SKM-1 (cell line): ENCODE data around the gene LRRC36.
"Not testable (repeated sequence)": the region's sequence is repeated elsewhere in the genome, so short reads cannot be mapped to it uniquely, and the experiment has no call there.

ENCODE experiments used
- DNase-seq: peaks from one replicate; lab custom pipeline; 2025; ENCODE audit not compliant: unreplicated experiment; lab: John Stamatoyannopoulos, UW

The LRRC36 gene

DNA sequence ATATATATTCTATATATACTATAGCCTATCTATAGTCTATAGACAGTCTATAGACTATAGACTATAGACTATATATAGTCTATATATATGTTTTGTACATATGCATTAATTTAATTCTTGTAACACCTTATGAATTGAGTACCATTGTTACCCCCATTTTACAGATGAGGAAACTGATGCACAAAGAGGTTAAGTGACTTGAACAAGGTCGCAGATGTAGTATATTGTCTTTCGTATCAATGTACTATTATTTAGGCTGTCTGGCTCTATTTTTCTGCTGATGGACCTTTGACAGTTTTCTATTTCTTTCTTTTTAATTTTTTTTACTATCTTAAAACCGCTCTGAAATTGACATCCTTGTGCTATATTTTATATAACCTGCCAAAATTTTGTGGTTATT is 14.6 kb downstream of the LRRC36 start:
- no peak for DNase-seq

DNA sequence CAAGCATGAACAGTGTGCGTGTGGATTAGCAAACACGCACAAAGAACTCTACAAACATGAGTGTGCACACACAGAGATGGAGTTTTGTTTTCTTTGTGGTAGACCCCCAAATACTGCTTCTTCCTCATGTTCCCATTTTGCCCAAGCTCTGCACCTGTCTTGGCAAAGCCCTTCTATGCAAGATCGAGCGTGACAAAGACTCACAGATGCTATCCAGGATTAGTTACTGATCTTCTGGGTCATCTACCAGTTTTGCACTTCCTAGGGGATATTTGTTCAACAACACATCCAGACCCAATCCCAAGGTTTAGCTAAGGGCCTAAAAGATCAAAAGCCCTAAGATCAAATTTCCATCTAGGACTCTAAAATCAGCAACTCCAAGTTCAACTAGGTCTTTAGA is 16.0 kb downstream of the LRRC36 start:
- no peak for DNase-seq

DNA sequence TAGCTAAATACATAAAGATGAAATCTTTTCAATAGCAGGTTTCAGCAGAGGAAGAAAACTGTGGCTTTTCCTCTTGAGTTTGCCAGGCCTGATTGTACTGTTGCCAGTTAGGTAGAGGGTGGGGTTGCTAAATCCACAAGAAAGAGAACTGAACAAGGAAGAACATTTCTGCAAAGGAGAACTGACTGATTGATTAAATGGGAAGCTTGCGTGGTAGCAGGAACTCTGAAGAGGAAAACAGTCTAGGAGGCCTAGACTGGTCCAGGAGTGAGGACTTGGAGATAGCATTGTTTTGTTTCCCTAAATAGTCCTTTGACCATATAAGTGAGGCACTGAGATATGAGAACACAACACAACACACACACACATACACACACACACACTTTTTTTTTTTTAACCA is 18.8 kb downstream of the LRRC36 start:
- DNase-seq, result no peak

DNA sequence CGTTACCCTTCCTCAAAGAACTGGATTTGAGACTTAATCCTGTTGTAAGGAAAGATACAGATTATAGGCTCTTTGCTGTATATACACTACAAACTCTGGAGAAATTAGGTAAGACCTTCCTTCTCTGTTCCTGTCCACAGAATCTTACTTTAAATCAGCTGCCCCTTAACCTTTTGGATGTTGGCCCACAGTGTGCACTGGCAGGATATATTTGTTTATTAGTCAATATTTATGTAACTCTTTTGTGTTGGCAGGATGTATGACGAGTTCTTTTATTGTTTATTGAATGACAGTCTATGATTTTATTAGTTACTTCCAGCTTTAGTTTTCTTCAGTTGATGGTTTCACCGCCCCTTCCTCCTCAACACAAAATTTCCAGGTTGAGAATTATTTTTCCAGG is 19.7 kb downstream of the LRRC36 start:
- no peak for DNase-seq

DNA sequence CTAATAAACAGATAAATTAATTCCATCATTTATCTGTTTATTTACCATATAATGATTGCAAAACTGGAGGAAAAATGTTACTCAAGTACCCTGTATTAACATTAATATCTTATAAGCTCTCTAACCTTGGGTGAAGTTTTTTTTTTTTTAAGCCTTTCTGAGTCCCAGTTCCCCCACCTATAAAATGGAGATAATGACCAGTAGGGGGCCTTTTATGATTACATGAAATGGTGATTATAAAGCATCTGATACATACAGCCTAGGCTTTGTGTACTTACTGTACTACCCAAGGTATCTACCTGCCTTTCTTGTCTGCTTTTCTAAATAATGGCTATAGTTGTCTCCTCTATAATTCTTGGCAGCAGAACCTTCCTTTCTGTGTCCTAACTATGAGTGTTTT is 22.6 kb downstream of the LRRC36 start:
- DNase-seq, result no peak

DNA sequence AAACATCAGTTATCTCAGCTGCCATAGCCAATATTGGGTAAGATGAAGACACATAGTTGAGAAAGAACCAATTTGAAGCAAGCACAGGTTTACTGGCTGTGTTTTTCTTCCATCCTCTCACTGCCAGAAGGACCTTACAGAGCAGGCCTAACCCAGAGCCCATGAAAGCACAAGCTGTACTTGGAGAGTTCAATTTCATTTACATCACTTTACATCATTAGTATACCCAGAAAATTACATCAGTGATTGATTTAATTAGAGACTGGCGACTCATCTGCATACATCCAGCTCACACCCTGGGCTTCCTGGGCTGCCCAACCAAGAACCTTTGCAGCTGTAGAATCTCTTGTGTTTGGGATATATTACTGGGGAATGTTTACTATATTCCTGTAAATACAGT is 23.7 kb downstream of the LRRC36 start:
- no peak for DNase-seq

DNA sequence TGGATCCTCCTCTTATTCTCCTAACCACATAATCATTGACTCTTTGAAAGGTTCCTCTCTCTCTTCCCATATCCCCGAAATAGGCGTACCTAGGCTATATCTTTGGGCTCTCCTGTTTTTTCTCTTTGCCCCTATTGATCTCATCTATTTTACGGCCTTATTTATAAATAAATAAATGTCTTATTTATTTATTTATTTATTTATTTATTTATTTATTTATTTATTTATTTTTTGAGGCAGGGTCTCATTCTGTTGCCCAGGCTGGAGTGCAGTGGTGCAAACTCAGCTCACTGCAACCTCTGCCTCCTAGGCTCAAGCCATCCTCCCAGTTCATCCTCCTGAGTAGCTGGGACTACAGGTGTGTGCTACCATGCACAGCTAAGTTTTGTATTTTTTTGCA is 25.8 kb downstream of the LRRC36 start:
- not testable (repeated sequence) for DNase-seq

DNA sequence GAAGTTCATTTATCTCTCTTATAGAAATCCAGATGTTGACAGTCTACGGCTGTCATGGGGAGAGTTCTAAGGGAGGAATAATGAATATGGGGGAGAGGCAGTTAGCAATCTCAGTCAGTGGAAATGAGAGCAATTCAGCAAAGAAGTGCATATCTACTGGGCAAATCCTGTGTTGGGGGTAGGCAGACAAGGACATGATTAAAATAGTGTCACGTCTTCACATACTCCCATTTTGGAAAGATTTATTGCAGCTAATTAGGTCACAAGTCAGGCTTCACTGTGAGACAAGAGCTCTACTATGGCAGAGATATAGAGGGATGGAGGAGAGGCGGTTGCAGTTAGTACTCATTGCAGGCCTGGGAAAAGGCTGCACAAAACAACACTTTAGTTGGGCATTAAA is 29.8 kb downstream of the LRRC36 start:
- DNase-seq, result no peak

DNA sequence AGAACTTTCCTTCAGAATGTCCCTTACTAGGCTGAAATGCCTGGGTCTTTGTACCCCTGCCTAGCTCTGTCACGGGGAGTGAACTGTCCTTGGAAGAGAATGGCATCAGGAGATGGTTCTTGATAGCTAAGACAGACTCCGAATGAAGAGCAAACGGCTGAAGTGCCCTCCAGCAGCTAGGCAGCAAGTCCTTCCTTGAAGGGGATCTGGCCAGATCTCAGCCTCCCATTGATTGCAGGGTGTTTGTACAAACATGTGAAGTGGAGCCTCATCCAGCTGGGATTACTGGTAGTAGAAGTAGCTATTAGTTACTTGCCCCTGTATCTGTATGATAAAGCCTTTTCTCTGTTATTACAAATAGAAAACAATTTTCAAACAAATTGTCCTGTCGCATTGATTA is 30.9 kb downstream of the LRRC36 start:
- no peak for DNase-seq

DNA sequence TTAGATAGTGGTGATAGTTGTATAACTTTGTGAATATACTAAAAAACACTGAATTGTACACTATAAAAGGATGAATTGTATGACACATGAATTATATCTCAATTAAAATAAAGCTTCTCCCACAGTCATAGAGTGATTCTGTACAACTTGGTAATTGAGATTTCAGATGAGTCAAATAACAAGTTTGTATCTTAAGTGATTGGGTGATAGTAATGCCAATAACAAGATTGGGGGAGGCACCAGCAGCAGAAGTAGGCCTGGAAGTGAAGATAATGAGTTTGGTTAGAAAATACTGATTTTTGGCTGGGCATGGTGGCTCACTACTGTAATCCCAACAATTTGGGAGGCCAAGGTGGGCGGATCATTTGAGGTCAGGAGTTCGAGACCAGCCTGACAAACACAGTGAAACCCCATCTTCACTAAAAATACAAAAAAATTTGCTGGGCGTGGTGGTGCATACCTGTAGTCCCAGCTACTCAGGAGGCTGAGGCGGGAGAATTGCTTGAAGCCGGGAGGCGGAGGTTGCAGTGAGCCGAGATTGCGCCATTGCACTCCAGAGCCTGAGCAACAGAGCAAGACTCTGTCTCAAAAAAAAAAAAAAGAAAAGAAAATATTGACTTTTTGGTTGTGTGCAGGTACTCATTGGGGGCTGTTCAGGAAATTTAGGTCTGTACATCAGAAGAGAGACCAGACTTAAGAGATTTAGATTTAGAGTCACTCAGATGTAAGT is 33.1 kb downstream of the LRRC36 start:
- not testable (repeated sequence) for DNase-seq

DNA sequence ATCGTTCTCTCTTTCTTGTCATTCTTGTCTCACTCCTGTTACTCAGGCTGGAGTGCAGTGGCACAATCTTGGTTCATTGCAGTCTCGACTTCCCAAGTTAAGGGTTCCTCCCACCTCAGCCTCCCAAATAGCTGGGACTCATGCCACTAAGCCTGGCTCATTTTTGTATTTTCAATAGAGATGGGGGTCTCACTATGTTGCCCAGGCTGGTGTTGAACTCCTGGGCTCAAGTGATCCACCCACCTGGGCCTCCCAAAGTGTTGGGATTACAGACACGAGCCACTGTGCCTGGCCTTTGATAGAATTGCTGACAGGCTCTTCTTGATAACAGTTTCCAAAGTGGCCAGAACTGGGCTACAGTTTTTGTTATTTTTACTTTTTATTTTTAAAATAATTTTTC is 34.4 kb downstream of the LRRC36 start:
- DNase-seq, result no peak

DNA sequence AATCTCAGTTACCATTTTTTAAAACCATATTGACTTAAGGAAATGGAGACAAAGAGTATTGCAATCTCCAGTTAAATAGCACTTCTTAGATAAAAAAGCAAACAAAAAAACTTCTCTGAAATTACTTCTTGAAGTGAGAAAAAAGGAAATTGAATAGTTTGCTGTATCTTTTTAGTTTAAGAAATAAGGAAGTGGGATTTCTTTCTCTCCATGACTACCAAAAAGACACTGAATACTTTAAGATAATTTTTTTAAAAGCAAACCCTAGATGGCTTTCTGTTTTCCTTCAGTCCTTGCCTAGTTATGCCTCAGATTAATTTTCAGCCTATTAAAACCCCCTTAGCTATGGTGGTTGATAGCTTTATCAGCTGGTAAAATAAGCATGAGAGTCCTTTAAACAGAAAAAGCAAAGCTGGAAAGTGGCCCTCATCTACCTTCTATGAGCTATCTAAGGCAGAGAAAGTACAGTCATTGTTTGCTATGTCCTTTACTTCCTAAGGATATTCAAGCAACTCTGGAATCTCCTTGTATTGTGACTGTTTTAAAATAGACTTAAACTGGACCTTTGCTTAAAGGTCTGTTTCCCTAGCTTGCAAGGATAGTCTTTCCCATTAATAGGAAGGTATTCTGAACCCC is 38.1 kb downstream of the LRRC36 start:
- DNase-seq, result no peak

DNA sequence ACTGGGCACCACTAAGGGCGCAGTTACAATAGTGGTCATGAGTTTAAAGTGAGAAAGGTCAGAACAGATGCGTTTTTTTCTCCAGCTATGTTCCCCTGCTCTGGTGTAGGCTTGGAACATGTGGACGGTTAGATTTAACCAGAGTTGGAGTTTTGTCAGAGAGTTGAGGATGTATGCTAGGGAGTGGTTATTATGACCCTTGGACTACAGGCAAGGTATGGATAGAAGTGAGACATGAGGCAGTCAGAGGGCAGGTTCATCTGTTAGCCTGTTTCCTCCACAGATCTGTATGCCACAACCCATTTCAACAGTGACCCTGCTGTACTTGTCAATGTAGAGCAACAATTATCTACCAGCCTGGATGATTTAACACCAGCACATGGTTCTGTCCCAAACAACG is 44.0 kb downstream of the LRRC36 start:
- no peak for DNase-seq

DNA sequence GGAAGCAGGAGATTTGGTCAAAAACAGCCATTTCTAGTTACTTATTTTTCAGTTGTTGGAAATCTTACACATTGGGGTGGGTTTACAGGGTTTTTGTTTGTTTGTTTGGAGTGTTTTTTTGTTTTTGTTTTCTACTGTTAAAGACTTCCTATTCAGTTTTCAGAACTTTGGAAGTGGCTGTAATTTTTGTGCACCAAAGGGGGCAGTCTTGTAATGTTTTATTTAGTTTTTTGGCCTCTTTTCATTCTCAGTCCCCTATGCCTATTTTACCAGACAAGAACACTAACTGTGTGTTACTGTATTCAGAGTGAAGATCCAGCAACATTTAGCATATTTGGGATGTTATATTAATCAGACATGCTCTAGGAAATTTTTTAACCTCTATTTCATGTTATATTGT is 46.0 kb downstream of the LRRC36 start:
- peak; percentile 3 for DNase-seq

DNA sequence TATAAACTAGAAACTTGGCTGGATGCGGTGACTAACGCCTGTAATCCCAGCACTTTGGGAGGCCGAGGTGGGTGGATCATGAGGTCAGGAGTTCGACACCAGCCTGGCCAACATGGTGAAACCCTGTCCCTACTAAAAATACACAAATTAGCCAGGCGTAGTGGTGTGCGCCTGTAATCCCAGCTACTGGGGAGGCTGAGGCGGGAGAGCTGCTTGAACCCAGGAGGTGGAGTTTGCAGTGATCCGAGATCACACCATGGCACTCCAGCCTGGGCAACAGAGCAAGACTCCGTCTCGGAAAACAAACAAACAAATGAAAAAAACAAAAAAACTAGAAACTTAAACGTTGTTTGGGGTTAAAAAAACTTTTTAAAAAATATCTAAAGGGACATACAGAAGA is 49.4 kb downstream of the LRRC36 start:
- not testable (repeated sequence) for DNase-seq

DNA sequence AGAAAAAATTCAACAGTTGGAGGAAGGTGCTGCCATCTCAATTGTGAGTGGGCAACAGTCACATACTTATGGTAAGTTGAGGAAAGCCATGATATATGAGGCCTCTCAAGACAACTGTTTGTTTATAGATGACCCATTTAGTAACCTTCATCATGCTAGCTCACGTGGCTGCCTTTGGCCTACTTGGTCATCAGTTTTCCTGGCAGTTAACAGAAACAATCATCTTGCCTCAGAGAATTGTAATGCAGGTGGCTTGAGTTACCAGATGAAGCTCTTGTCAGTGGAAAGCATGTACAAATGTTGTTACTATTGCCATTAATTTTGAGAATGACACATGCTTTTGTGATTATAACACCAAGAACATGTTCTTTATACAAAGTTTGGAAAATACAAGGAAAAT is 52.0 kb downstream of the LRRC36 start:
- no peak for DNase-seq

DNA sequence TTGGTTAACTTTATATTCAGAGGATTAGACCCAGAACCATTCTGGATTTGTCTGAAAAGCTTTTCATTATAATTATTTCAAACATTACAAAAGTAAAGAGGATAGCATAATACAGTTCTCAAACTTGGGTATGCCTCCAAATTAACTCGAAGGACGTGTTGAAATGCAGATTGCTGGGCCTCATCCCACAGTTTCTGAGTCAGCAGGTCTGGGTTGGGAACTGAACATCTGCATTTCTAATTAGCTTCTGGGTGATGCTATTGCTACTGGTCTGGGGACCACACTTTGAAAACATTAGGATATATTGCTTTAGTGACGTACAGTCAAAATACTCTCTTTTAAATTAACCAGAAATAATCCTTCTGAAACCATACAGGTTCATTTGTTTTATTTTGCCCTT is 56.7 kb downstream of the LRRC36 start:
- DNase-seq, result no peak

DNA sequence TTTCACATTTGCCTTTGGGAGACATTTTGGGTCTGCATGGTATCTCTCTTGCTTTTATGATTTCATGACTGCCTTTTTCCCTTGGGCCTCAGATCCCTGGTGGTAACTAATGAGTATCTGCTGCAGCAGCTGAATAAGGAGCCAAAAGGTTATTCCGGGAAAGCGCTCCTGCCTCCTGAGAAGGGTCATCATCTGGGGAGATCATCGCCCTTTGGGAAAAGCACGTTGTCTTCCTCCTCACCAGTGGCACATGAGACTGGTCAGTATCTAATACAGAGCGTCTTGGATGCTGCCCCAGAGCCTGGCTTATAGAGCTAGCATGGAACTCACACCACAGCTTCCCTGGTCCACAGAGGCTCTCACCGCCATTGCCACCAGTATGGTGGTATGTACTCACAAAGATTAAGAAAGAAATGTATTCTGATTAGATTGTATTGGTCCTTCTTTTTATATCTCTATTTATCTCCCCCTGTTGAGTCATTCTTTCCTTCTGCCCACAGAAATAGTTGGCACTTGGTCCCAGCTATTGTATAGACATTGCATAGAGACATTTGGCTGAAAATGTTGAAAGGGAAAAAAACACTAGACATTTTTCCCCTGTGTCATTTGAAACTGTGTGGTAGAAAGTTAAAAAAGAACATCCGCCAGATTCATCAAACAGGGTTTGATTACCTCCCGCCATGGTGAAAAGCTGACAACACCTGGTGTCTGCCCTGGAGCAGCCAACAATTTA is 58.3 kb downstream of the LRRC36 start:
- no peak for DNase-seq

DNA sequence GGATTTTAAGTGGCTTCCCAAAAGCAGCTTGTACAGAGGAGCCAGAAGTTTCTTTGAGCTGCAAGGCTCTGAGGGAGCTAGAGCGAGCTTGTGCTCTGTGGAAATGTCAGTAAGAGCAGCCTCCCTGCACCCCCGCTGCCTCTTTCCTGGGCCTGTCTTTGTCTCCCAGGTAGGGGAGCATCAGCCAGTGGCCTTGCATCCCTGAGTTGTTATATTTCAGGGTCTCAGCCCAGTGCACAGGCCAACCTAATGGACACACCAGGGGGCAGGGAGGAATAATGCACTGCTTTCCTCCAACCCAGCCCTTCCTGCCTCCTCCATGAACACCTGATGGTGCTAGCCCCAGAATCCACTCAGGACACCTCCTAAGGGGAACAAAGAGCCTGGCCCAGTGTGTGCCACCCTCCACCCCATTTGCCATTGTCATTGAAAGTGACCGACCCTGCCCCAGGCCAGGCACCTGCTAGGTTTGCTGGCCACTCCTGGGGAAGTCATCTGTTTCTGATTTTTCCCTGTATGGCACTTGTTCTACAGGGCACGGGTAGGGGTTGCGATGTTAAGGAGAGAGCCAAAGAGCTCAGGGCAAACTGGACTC is 60.3 kb downstream of the LRRC36 start:
- DNase-seq, result no peak

DNA sequence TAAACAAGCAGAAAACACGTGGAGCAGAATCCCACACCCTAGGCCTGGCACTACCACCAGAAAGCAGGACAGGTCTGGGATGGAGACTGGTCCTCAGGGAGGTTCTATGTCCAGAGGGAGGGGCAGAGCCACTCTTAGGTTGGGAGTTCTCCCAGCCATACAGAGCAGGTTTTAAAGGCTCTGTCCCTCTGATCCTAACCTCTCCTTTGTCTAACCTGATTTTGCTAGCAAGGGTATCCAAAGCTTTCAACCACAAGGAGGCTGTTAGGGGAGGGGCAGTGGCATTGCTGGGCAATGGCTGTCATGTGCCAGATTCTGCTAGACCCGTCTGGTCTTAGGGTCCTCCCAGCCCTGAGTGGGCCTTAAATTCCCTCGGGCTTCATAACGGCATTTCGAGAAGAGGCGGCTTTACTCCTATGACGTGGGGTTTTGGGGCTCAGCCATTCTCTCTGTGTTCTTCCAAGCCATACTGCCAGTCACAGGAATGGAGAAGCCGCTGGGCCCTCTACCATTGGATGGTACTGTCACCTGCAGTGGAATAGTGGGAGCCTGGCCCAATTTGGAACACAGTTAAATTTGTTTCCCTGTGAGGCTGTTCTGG is 61.0 kb downstream of the LRRC36 start:
- DNase-seq, result no peak

DNA sequence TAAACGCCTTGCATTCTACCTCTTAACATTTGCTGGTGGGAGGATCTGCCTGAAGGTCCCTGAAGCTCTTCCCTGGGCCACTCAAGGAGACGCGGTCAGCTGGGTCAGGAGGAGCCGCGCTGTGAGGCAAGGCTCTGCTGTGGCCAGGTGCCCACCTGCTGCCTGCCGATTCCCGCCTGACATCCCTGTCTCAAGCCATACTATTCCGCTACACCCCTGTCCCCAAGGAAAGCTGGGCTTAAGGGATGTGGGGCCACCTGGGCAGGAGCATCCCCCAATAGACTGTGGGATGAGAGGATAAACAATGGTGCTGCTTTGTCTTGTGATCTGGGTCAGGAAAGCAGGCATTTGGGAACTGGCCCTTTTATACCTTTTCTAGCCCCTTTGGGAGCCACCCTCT is 61.6 kb downstream of the LRRC36 start:
- no peak for DNase-seq

DNA sequence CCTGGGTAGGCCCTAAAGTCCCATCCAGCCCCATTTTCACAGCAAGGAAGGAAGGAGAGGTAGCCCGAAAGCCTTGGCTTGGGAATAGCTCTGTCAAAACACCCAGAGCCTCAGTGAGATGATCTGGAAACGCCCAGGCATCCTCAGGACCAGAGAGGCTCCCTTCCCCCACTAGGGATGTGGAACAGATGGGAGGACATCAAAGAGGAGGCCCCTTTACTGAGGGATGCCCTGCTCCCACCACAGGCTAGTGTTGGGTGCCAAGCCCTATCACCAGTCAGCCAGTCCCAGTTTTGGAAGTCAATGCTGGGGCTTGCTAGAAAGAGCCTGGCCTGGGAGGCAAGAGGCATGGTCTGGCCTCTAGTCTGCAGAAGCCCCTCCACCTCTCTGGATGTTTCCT is 62.0 kb downstream of the LRRC36 start:
- no peak for DNase-seq
